Liver (tissue), 9 donors: ENCODE results near the gene CHST3. TPM values are rescaled to one million over a fixed set of nuclear protein-coding genes. Genes with fewer than 3 reads are reported as not detected.

ENCODE experiments used
- DNase-seq: peaks from one replicate; pipeline ENCODE4 v3.0.0-alpha.2; 2017; ENCODE audit warnings: low spot score
- H3K27ac ChIP-seq, 2 donors: one replicate each; pipeline ENCODE4 v1.7.0; 2013; ENCODE audit warnings: inconsistent platforms in 2 of 2, low read length in 2 of 2, control low read depth in 1 of 2, low read depth in 1 of 2, mild to moderate bottlenecking in 1 of 2
- H3K27me3 ChIP-seq, 4 donors: one replicate each; pipeline versions ENCODE4 v1.6.1 to v1.7.0; 2013; ENCODE audit warnings: low read length in 3 of 4, inconsistent platforms in 1 of 4, mild to moderate bottlenecking in 1 of 4, moderate library complexity in 1 of 4; ENCODE audit not compliant: control insufficient read depth in 4 of 4, insufficient read depth in 4 of 4
- H3K36me3 ChIP-seq, 4 donors: one replicate each; pipeline versions ENCODE4 v1.6.1 to v1.7.0; 2013; ENCODE audit warnings: low read length in 3 of 4, mild to moderate bottlenecking in 3 of 4, low read depth in 1 of 4, moderate library complexity in 1 of 4; ENCODE audit not compliant: control insufficient read depth in 4 of 4, insufficient read depth in 3 of 4
- H3K4me1 ChIP-seq, 4 donors: one replicate each; pipeline versions ENCODE4 v1.6.1 to v1.7.0; 2013; ENCODE audit warnings: low read length in 3 of 4, mild to moderate bottlenecking in 3 of 4, moderate library complexity in 1 of 4; ENCODE audit not compliant: control insufficient read depth in 4 of 4, insufficient read depth in 4 of 4
- H3K4me3 ChIP-seq, 3 donors: one replicate each; pipeline versions ENCODE4 v1.6.1 to v1.7.0; 2013; ENCODE audit warnings: low read length in 3 of 3, control low read depth in 1 of 3, low read depth in 1 of 3, mild to moderate bottlenecking in 1 of 3
- H3K9ac ChIP-seq, 2 donors: one replicate each; pipeline ENCODE4 v1.7.0; 2013; ENCODE audit warnings: low read length in 2 of 2, mild to moderate bottlenecking in 2 of 2, moderate library complexity in 2 of 2, control low read depth in 1 of 2, low read depth in 1 of 2
- H3K9me3 ChIP-seq, 4 donors: one replicate each; pipeline versions ENCODE4 v1.6.1 to v1.7.0; 2013; ENCODE audit warnings: low read length in 3 of 4; ENCODE audit not compliant: control insufficient read depth in 4 of 4
- ATF3 ChIP-seq: IDR thresholded peaks from 2 replicates; pipeline ENCODE4 v1.6.1; 2016; ENCODE audit warnings: antibody characterized with exemption
- CTCF ChIP-seq: fragments of 150-350 bp; IDR thresholded peaks from 2 replicates; pipeline ENCODE4 v1.5.1; 2017; ENCODE audit warnings: improper control_type of control experiment, low read depth, low read length; ENCODE audit not compliant: missing input control
- EGR1 ChIP-seq, 2 donors: IDR thresholded peaks; 2 replicates each; pipeline ENCODE4 v1.6.1; 2016 to 2018; ENCODE audit warnings: antibody characterized with exemption in 2 of 2, low read depth in 2 of 2
- FOXA1 ChIP-seq: IDR thresholded peaks from 2 replicates; pipeline ENCODE4 v1.6.1; 2016; ENCODE audit warnings: antibody characterized with exemption
- FOXA2 ChIP-seq: IDR thresholded peaks from 2 replicates; pipeline ENCODE4 v1.6.1; 2016; ENCODE audit warnings: antibody characterized with exemption
- GABPA ChIP-seq, 2 donors: IDR thresholded peaks in 1 of 2; conservative IDR thresholded peaks in 1 of 2; 2 replicates each; pipeline ENCODE4 v1.6.1; 2016; ENCODE audit warnings: antibody characterized with exemption in 2 of 2, mild to moderate bottlenecking in 1 of 2, moderate library complexity in 1 of 2
- HNF4A ChIP-seq, 2 donors: conservative IDR thresholded peaks; 2 replicates each; pipeline ENCODE4 v1.6.1; 2016; ENCODE audit warnings: antibody characterized with exemption in 2 of 2, mild to moderate bottlenecking in 2 of 2
- HNF4G ChIP-seq: IDR thresholded peaks from 2 replicates; pipeline ENCODE4 v1.6.1; 2016; ENCODE audit warnings: antibody characterized with exemption
- NR2F2 ChIP-seq: IDR thresholded peaks from 2 replicates; pipeline ENCODE4 v1.6.1; 2016; ENCODE audit warnings: antibody characterized with exemption
- RAD21 ChIP-seq, 2 donors: IDR thresholded peaks; 2 replicates each; pipeline ENCODE4 v1.6.1; 2016; ENCODE audit warnings: antibody characterized with exemption in 2 of 2, mild to moderate bottlenecking in 2 of 2
- REST ChIP-seq: IDR thresholded peaks from 2 replicates; pipeline ENCODE4 v1.6.1; 2016; ENCODE audit warnings: antibody characterized with exemption, mild to moderate bottlenecking
- RXRA ChIP-seq, 2 donors: IDR thresholded peaks; 2 replicates each; pipeline ENCODE4 v1.6.1; 2017 to 2018; ENCODE audit warnings: antibody characterized with exemption in 2 of 2, mild to moderate bottlenecking in 1 of 2
- SP1 ChIP-seq: IDR thresholded peaks from 2 replicates; pipeline ENCODE4 v1.6.1; 2018; ENCODE audit warnings: antibody characterized with exemption, mild to moderate bottlenecking
- YY1 ChIP-seq: IDR thresholded peaks from 2 replicates; pipeline ENCODE4 v1.6.1; 2016; ENCODE audit warnings: antibody characterized with exemption, mild to moderate bottlenecking
- ZBTB33 ChIP-seq: IDR thresholded peaks from 2 replicates; pipeline ENCODE4 v1.6.1; 2016; ENCODE audit warnings: antibody characterized with exemption
- WGBS: extraction: QIAGEN DNeasy Blood & Tissue Kit; methylation state at CpG from one replicate; pipeline ENCODE4 v1.1.7; 2013; 5-methylcytosine and 5-hydroxymethylcytosine counted together
- polyA plus RNA-seq, 2 donors: library from polyadenylated mRNA; stranded (reverse) in 1 of 2; unstranded in 1 of 2; fragments of 200-250 nt in 1 of 2; fragments of >200 nt in 1 of 2; fragmentation: Nextera tagmentation in 1 of 2; extraction: Ambion mirVana in 1 of 2; gene quantifications; one replicate each; pipeline versions ENCODE4 v1.2.1 to v1.2.3, GENCODE V29; 2013 to 2015
- total RNA-seq, 2 donors: library from RNA; depleted of rRNA; stranded (reverse); fragments of >200 nt; gene quantifications; one replicate each; pipeline ENCODE4 v1.2.3, GENCODE V29; 2014
- TF ChIP-seq, protein P1 (sequence below): IDR thresholded peaks from 2 replicates; pipeline ENCODE4 v1.6.1; 2016; ENCODE audit warnings: antibody characterized with exemption
- donor health status: healthy.
- donor health status: healthy.
- donor health status: healthy.
- donor health status: healthy.
- donor health status: healthy.

The CHST3 gene
- total and polyA plus RNA-seq, 4 donors = 0.29 to 4.3 (median 1.5) TPM

- Histone ChIP-seq H3K27ac (no peak overlapping the region), H3K27me3 (no peaks in the 10 kb centered on the region), H3K36me3 (no peaks in the 10 kb centered on the region), H3K9me3 (no peaks in the 10 kb centered on the region), H3K4me3 (no peak overlapping the region), H3K4me1 (no peaks in the 10 kb centered on the region), H3K9ac (no peak overlapping the region)
- 95% methylated on average over 8 of the region's 8 CpGs for WGBS
- DNase-seq = no peak
- TF ChIP-seq REST (no peak), RAD21 (IDR thresholded peaks at IDR 0.05) (no peak), HNF4G (no peak), CTCF (no peak), YY1 (no peak), FOXA2 (no peak), EGR1 (IDR thresholded peaks at IDR 0.05; ENCODE audit: low read depth in 2 of 2) (no peak), NR2F2 (no peak), RXRA (IDR thresholded peaks at IDR 0.05) (no peak), FOXA1 (no peak)
Measured at GRCh38 chr10:72037266-72037665, 73.1 kb downstream of the CHST3 start.

DNA sequence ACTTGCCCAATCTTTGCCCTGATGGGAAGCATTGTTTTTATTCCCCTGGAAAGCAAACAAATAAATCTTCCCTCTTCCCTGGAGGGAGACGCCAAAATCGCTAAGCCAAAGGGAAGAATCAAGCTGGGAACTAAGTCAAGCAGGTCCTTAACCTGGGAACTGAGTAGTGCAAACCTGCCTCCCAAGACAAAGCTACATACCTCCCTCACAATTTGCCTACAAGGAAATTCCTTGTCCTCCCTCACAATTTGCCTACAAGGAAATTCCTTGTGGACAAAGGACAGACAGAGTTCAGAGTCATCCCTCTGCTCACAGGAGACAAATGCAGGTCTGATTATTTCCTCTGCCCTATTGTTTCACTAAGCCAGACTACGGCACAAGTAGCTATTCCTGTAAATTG, 73.6 kb downstream of the CHST3 start:
- Histone ChIP-seq H3K9ac (no peak overlapping the region), H3K27me3 (no peaks in the 10 kb centered on the region), H3K36me3 (no peaks in the 10 kb centered on the region), H3K9me3 (no peaks in the 10 kb centered on the region), H3K4me1 (no peaks in the 10 kb centered on the region), H3K27ac (no peak overlapping the region), H3K4me3 (no peak overlapping the region)
- DNase-seq = no peak
- TF ChIP-seq CTCF (no peak), GABPA (IDR thresholded peaks at IDR 0.05 in 1 of 2, conservative IDR thresholded peaks at IDR 0.05 in 1 of 2) (no peak), ATF3 (no peak), REST (no peak), FOXA2 (no peak), NR2F2 (no peak), ZBTB33 (no peak), RXRA (IDR thresholded peaks at IDR 0.05) (no peak), EGR1 (IDR thresholded peaks at IDR 0.05; ENCODE audit: low read depth in 2 of 2) (no peak), SP1 (no peak), HNF4A (conservative IDR thresholded peaks at IDR 0.05) (no peak), HNF4G (no peak)
- TF ChIP-seq, protein P1, sequence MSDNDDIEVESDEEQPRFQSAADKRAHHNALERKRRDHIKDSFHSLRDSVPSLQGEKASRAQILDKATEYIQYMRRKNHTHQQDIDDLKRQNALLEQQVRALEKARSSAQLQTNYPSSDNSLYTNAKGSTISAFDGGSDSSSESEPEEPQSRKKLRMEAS = no peak
- 81% methylated on average over 3 of the region's 3 CpGs for WGBS
